GM21737 (cell line): ENCODE measurements around the gene WNT7B.

Experiments
- ATAC-seq: cut with Tn5 transposase; IDR thresholded peaks from one replicate; pipeline ENCODE4 v1.9.1; 2021; ENCODE audit warnings: mild to moderate bottlenecking, moderate library complexity; ENCODE audit not compliant: unreplicated experiment

Gene WNT7B

DNA sequence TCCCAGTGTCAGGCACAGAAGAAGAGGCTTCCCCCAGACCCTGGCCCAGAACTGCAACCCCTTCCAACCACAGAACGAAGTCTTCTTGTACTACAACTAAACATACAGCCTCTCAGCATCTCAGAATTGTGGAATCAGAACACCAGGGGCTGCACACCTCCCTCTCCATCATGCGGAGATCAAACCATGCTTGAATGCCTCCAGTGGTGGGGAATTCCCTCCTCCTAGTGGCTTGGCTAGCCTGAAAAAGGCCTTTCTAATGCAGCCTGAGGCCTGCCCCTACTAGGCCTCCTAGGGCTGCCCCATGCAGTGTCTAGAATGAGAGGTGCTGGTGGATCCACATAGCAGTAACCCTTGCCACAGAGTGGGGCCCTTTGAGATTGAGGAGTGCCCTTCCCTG, 62.7 kb downstream of the WNT7B start:
- no peak for ATAC-seq

DNA sequence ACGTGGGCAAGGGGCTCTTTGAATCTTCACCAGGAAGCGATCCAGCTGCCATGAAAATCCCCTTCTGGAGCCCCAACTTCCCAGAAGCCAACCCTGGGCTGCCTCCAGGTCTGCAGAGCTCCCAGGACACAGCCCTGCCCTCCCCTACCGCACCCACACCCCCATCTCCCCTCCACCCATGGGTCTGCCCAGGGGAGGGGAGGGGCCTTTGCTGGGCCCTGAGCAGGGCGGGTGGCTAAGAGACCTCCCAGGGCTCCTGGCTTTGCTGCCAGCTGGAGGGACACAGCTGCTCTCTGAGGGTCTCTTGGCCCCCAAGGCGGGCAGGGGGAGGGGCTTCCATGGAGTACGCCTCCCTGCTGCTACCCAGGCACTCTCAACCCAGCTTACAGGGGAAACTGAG, 64.1 kb downstream of the WNT7B start:
- ATAC-seq: no peak

- ATAC-seq: no peak
Observed at GRCh38 chr22:45911601-45912271, 65.2 kb downstream of the WNT7B start.

DNA sequence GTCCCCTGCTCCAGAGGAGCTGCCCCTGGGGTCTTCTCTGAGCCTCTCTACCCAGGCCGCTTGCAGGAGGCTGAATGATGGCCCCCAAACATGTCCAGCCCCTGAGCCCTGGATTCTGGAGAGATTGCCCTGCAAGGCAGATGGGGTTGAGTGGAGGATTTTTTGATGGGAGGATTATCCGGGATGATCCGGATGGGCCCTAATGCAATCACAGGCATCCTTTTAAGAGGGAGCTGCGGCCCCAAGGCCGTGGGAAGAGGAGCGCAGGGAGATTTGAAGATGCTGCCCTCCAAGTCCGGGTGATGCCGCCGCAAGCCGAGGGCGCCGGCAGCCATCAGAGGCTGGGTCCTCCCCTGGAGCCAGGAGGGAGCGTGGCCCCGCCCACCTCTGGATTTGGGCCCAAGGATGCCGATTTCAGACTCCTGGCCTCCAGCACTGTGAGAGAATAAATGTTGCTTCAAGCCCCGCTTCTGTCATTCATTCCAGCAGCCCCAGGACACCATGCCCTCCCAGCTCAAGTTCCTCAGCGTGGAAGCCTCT, 66.0 kb downstream of the WNT7B start:
- no peak for ATAC-seq

DNA sequence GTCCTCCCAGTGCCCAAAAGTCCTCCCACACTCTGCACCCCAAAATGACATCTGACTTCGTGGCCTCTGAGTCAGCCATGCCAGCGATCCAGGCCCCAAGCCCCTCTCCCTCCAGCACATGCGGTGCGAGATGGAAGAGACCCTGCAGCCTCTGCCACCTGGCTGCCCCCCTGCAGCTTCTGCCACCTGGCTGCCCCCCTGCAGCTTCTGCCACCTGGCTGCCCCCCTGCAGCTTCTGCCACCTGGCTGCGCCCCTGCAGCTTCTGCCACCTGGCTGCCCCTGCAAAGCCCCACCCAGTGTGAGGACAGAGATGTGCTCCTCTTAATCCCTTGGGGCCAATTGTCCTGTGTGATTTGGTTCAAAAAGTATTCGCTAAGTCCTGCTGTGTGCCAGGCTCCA, 68.0 kb downstream of the WNT7B start:
- ATAC-seq: no peak

DNA sequence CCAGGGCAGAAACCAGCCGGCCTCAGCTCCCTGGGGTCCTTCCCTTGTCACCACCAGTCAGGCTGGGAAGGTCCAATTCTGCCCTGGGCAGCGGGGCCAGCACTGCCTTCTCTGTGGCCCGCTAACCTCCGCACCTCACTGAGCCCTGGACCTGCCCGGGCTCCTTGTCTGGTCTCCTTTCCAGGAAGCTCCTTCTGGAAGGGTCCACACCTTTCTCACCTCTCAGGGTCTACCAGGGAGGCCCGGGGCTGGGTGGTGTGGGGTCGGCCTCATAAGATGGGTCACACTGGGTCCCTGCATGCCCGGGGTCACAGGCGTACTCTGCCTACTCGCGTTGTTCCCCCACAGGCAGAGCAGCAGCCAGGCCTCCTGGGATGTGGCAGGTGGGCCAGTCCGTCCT, 69.0 kb downstream of the WNT7B start:
- ATAC-seq: no peak

GRCh38 chr22:45907378-45907777, 69.6 kb downstream of the WNT7B start:
- no peak for ATAC-seq

DNA sequence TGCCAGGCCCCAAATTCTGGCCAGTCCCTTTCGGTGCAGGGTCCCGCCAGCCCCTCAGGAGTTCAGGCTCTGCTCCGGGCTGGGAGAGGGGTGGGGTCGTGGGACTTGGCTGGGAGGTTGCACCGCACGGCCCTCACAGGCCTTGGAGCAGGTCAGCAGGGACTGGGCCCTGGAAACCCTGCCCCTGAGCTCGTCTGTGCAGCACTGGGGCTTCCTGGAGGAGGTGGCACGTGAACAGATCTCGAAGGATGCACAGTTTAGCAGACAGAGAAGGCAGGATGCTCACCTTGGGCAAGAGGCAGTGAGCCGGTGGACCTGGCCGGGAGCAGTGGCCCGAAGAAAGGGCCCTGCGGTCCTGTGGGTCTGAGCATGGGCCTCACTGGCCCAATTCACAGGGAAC, 70.0 kb downstream of the WNT7B start:
- no peak for ATAC-seq

- ATAC-seq: no peak
Observed at GRCh38 chr22:45905924-45906865, 70.8 kb downstream of the WNT7B start.

DNA sequence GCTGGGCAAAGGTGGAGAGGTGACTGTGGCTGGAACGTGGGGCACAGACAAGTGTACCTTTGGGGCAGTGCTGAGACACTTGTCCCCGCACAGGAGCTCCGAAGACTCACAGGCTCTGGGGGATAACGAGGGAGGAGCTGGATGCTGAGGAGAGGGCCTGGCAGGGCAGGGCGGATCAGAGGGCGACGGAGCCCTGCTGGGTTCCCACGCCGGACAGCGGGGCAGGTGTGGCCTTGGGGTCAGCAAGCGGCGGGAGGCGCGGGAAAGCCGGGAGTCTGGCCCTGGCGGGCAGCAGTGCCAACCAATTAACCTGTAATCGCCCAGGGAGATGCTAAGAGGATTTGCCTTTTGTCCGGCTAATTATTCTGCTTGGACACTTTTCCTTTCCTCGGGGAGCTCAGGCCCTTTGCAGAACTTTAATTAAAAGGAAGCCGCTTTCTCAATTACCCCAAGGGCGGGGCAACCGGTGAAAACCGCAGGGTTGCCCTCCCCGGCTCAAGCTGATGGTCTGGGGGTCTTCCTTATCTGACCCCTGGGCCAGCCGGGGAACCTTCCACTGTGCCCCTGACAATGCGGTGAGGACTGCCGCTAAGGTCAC, 71.5 kb downstream of the WNT7B start:
- ATAC-seq: no peak

GRCh38 chr22:45904236-45904635, 72.7 kb downstream of the WNT7B start:
- ATAC-seq: no peak

DNA sequence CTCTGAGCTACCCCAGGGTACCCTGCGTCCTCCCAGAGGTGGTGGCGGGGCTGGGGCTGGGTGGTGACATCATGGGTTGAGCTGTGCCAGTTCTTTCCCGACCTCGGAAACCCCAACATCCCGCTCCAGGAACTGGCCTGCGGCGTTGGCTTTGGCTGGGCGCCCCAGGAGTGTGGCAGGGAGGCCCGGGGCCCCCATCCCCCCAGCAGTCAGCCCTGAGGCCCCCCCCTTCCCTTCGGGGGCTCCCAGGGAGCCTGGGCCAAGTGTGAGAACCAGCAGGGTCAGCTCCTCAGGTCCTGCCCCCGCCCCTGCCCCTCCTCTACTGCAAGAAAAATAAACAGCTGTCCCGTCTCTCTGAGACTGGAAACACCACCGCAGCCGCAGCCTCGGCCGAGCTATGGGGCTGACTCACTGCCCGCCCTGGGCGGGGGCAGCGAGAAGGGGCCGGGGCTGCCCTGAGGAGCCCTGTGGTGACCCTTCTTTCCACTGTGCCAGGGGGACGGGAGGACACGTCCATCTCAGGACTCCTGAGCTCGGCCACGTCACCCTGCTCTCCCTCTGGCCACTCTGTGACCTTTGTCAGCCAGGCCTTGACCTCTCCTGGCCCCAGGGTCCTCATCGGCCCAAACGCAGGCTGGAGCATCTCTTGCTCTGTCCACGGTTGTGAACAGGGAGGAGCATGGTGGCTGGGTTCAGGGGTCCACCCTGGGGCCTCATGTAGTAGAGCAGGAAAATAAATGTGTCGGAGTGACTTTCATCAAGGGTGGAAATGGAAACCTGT, 73.4 kb downstream of the WNT7B start:
- ATAC-seq: no peak

GRCh38 chr22:45897736-45898135, 79.2 kb downstream of the WNT7B start:
- no peak for ATAC-seq

- ATAC-seq: no peak
Observed at GRCh38 chr22:45896964-45897538, 79.9 kb downstream of the WNT7B start.

DNA sequence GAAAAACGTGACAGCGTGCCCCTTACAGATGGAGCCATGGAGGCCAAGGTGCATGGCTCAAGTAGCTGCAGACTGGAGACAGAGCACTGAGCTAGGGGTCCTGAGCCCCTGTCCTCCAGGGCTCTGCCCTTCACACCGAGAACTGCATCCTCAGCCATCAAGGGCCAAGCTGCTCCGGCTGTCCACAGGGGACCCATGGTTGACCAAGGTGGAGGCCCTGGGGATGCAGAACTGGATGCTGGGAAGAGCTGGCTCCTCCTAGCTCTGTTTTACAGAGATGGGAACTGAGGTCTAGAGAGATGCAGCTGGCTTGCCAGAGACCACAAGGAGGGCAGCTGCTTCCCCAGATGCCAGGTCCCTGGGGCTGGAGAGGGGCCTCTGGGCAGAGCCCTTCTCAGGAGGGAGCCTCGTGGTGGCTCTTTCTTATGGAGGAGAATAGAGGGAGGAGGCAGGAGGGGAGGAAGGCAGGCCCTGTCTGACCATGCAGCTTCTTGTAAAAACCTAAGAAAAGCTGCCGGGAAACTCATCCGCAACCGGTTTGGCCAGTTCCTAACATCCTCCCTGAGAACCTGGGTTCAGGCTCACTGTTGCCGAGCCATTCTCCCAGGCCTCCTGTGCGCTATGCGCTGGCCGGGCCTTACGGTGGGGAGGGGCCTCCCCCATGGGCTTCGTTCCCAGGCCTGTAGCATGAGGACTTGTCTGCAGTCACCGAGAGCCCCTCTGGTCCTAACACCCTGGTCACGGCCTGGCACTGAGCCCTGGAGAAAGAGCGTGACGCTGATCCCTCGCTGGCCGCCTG, 80.6 kb downstream of the WNT7B start:
- no peak for ATAC-seq

- ATAC-seq: no peak
Observed at GRCh38 chr22:45895436-45896152, 81.4 kb downstream of the WNT7B start.

DNA sequence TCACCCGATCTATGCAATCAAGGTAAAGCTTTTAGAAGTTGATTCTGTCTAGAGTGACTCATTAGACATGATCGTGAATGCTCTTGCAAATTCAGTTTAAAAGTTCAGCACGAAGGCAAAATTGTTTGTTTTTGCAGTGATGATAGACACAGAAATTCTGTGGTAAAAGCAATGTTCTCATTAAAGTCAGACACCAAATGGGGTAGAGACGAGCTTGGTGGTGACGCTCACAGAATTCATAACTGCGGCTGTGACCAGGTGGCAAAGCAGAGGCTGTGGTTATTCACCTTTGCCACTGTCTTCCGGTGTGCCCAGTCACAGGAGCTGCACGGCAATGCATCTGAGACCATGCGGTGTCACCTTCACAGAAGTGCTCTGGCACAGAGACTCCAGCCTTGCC, 83.4 kb downstream of the WNT7B start:
- no peak for ATAC-seq

DNA sequence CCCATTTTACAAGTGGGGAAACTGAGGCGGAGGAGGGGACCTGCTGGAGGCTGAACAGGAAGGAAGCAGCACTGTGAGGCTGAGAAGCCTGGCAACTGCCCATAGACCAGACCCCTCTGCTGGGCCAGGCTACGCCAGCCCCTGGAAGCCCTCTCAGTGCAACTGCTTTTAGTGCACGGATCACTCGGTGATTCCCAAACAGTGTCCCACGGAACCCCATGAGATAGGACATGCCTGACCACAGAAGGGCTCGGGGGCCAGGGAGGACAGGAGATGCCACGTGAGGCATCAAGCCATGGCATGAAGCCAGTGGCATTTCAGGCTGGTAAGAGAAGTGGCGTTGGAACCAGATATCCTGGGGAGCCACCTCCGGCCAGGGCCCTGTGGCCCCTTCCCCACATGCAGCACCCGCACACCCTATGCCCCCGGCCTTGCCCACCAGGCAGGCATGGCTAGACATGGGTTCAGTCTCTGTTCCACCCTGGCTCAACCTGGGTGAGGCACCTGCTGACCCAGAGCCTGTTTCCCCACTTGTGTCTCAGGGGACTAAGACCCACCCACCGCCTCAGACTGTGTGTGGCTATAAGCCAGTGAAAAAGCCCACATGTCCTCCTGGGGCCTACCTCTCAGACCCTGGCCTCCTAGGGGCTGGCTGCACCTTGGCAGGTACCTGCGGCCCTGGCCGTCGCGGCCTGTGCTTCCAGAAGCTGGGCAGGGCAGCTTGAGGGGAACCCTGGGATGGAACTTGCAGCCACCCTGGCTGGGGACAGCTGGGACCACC, 84.1 kb downstream of the WNT7B start:
- ATAC-seq: no peak
